Measurements from ENCODE around the gene KHDC1. TPM values are rescaled to one million over a fixed set of nuclear protein-coding genes. Genes with fewer than 3 reads are reported as not detected.

KHDC1 gene
- total RNA-seq, 1 experiment from 2014 or later: 7.7 TPM

DNA sequence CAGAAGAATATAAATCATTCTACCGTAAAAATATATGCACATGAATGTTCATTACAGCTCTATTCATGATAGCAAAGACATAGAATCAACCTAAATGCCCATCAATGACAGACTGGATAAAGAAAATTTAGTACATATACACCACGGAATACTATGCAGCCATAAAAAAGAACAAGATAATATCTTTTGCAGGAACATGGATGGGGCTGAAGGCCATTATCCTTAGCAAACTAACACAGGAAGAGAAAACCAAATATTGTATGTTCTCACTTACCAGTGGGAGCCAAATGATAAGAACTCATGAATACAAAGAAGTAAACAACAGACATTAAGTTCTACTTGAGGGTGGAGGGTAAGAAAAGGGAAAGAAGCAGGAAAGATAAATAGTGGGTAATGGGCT is 46.1 kb downstream of the KHDC1 start:
- Histone ChIP-seq H2AFZ (ENCODE audit: low read length) (no peak overlapping the region), H3K79me1 (ENCODE audit: insufficient read depth, low read depth, low read length, poor library complexity, severe bottlenecking) (no peaks in the 10 kb centered on the region), H4K20me1 (ENCODE audit: control insufficient read depth, insufficient read depth, insufficient read length) (no peaks in the 10 kb centered on the region), H3K4ac (ENCODE audit: low read depth, low read length) (no peak overlapping the region), H3K9ac (ENCODE audit: extremely low read depth, insufficient read length, low read length) (no peak overlapping the region), H3K4me2 (ENCODE audit: insufficient read depth, insufficient read length, low read length) (no peak overlapping the region), H3K14ac (ENCODE audit: insufficient read depth, low read length) (no peak overlapping the region), H2BK120ac (ENCODE audit: low read depth, low read length, poor library complexity, severe bottlenecking) (no peak overlapping the region), H3K23me2 (ENCODE audit: insufficient read length, low read depth, low read length, poor library complexity, severe bottlenecking) (no peaks in the 10 kb centered on the region), H3K23ac (ENCODE audit: insufficient read length, low read depth, low read length) (no peak overlapping the region), H3K56ac (ENCODE audit: insufficient read length, low read depth, low read length) (no peak overlapping the region), H3T11ph (ENCODE audit: low read length) (no peak overlapping the region), H2AK5ac (ENCODE audit: insufficient read length, low read length) (no peak overlapping the region), H3K18ac (ENCODE audit: insufficient read length, low read depth, low read length) (no peak overlapping the region), H2BK20ac (ENCODE audit: low read depth, low read length, poor library complexity, severe bottlenecking) (no peak overlapping the region), H2BK5ac (ENCODE audit: insufficient read length, low read length) (no peak overlapping the region), H3K27ac (ENCODE audit: insufficient read length, low read depth, low read length) (no peak overlapping the region), H4K8ac (replicated peaks; ENCODE audit: insufficient read length, low read depth, low read length) (no peak overlapping the region), H3K27me3 (ENCODE audit: insufficient read depth, low read length) (no peaks in the 10 kb centered on the region), H2BK12ac (ENCODE audit: insufficient read length, low read depth, low read length) (no peak overlapping the region), H3K4me1 (ENCODE audit: insufficient read depth, low read length) (no peaks in the 10 kb centered on the region), H2BK15ac (ENCODE audit: low read depth, low read length) (no peak overlapping the region), H3K79me2 (ENCODE audit: insufficient read depth, low read length) (no peaks in the 10 kb centered on the region), H4K5ac (ENCODE audit: insufficient read length, low read depth, low read length) (no peak overlapping the region), H3K9me3 (ENCODE audit: control insufficient read depth, low read depth, low read length) (no peaks in the 10 kb centered on the region), H4K91ac (ENCODE audit: insufficient read length, low read depth, low read length) (no peak overlapping the region)
- no peak overlapping the region; a peak in 1 of 7 replicates for H3K27ac Mint-ChIP-seq
- no peaks in the 10 kb centered on the region; a peak in 1 of 5 replicates for H3K9me3 Mint-ChIP-seq
- no peaks in the 10 kb centered on the region for H3K27me3 Mint-ChIP-seq (ENCODE audit: low read depth)
- no peaks in the 10 kb centered on the region for H3K4me1 Mint-ChIP-seq
- DNase-seq: no peak
- H3K4me3 Mint-ChIP-seq: no peak overlapping the region
- TF ChIP-seq CTCF (conservative IDR thresholded peaks at IDR 0.05): no peak
- no peaks in the 10 kb centered on the region for H3K36me3 Mint-ChIP-seq (ENCODE audit: insufficient read depth in 1 of 3, low read depth in 3 of 3)
- WGBS (ENCODE audit: extremely low coverage, insufficient read length, low lambda C conversion rate): no CpG with 5 or more reads among the region's 2 CpGs
